ENCODE results near the gene PURB. TPM values are rescaled to one million over a fixed set of nuclear protein-coding genes. Genes with fewer than 3 reads are reported as not detected.
"Not testable (repeated sequence)": the region's sequence is repeated elsewhere in the genome, so short reads cannot be mapped to it uniquely, and the experiment has no call there.

Gene PURB
- total RNA-seq, 2 experiments from 2014 or later, result 27.7 to 29.3 TPM

GRCh38 chr7:44870780-44871179 is 14.6 kb downstream of the PURB start:
- H3K9me3 Mint-ChIP-seq; CTCF ChIA-PET; H3K36me3 Mint-ChIP-seq (ENCODE audit: low read depth); H3K27ac Mint-ChIP-seq; H3K4me1 Mint-ChIP-seq; H3K4me3 Mint-ChIP-seq; POLR2A ChIA-PET; DNase-seq; H3K27me3 Mint-ChIP-seq: not testable (repeated sequence)

GRCh38 chr7:44870336-44870735 is 15.0 kb downstream of the PURB start:
- H3K4me3 Mint-ChIP-seq; H3K36me3 Mint-ChIP-seq (ENCODE audit: low read depth); POLR2A ChIA-PET; H3K27ac Mint-ChIP-seq; H3K9me3 Mint-ChIP-seq; DNase-seq; CTCF ChIA-PET; H3K27me3 Mint-ChIP-seq; H3K4me1 Mint-ChIP-seq: not testable (repeated sequence)

GRCh38 chr7:44867073-44867995 is 18.0 kb downstream of the PURB start:
- Mint-ChIP-seq H3K36me3 (ENCODE audit: low read depth) (no peaks in the 10 kb centered on the region), H3K27me3 (peaks cover 5% of the 10 kb centered on the region), H3K27ac (no peak overlapping the region), H3K4me1 (peaks cover 9% of the 10 kb centered on the region), H3K4me3 (no peak overlapping the region), H3K9me3 (peaks cover 6% of the 10 kb centered on the region)
- peak; percentile 28 for DNase-seq
- POLR2A ChIA-PET, result interaction anchor here (0.8 to 1.8 kb wide), 8 partner anchors 8 to 20 kb away, joined by 3 to 8 read pairs (median 5); partner anchors contain the start of genes H2AZ2 and PURB
- CTCF ChIA-PET, result interaction anchor here (0.8 to 2.8 kb wide), 3 partner anchors 9 to 55 kb away, joined by 3 to 21 read pairs (median 4); no protein-coding TSS in a partner anchor

GRCh38 chr7:44861949-44862348 is 23.4 kb downstream of the PURB start:
- not testable (repeated sequence) for H3K9me3 Mint-ChIP-seq
- ChIA-PET CTCF (interaction anchor here (1.0 to 1.4 kb wide), 3 partner anchors 9 to 13 kb away, joined by 3 to 4 read pairs (median 4); partner anchors contain the start of gene H2AZ2), POLR2A (interaction anchor here (1.3 to 2.1 kb wide), 3 partner anchors 14 to 24 kb away, joined by 3 to 6 read pairs (median 6); partner anchors contain the start of genes H2AZ2 and PURB)

GRCh38 chr7:44858161-44858560 is 27.2 kb downstream of the PURB start:
- Mint-ChIP-seq H3K4me3 (no peak overlapping the region), H3K9me3 (no peaks in the 10 kb centered on the region), H3K27me3 (peaks cover 5% of the 10 kb centered on the region), H3K36me3 (ENCODE audit: low read depth) (no peaks in the 10 kb centered on the region), H3K27ac (no peak overlapping the region), H3K4me1 (peaks cover 19% of the 10 kb centered on the region)
- DNase-seq, result no peak
- CTCF ChIA-PET, result interaction anchor here (0.6 to 15.8 kb wide), 17 partner anchors 10 to 348 kb away, joined by 3 to 160 read pairs (median 8); partner anchors contain the start of genes H2AZ2, PURB and TMED4
- POLR2A ChIA-PET, result interaction anchor here (0.6 to 4.4 kb wide), 5 partner anchors 10 to 62 kb away, joined by 4 to 50 read pairs (median 6); partner anchors contain the start of genes H2AZ2 and PURB

More at GRCh38 chr7:44861949-44862348, 23.4 kb downstream of the PURB start:
- not testable (repeated sequence) for H3K36me3 Mint-ChIP-seq (ENCODE audit: low read depth); H3K4me1 Mint-ChIP-seq; H3K27me3 Mint-ChIP-seq; H3K27ac Mint-ChIP-seq; DNase-seq; H3K4me3 Mint-ChIP-seq

GRCh38 chr7:44854644-44855364 is 30.5 kb downstream of the PURB start:
- H3K36me3 Mint-ChIP-seq (ENCODE audit: low read depth), result peaks cover 4% of the 10 kb centered on the region
- ChIA-PET CTCF (interaction anchor here (2.9 to 15.8 kb wide), 3 partner anchors 27 to 281 kb away, joined by 11 to 160 read pairs (median 56); no protein-coding TSS in a partner anchor), POLR2A (interaction anchor here (0.8 to 2.9 kb wide), 5 partner anchors 8 to 248 kb away, joined by 3 to 21 read pairs (median 4); partner anchors contain the start of genes OGDH and PURB)
- no peak for DNase-seq
- no peak overlapping the region for H3K27ac Mint-ChIP-seq
- H3K4me1 Mint-ChIP-seq, result peaks cover 28% of the 10 kb centered on the region
- H3K27me3 Mint-ChIP-seq, result no peaks in the 10 kb centered on the region
- no peak overlapping the region for H3K4me3 Mint-ChIP-seq
- H3K9me3 Mint-ChIP-seq, result no peaks in the 10 kb centered on the region

GRCh38 chr7:44853391-44853790 is 31.9 kb downstream of the PURB start:
- peaks cover 6% of the 10 kb centered on the region for H3K36me3 Mint-ChIP-seq (ENCODE audit: low read depth)
- POLR2A ChIA-PET, result interaction anchor here (1.6 to 2.9 kb wide), 3 partner anchors 29 to 55 kb away, joined by 4 to 21 read pairs (median 5); partner anchors contain the start of gene PURB
- no peak overlapping the region for H3K27ac Mint-ChIP-seq
- H3K27me3 Mint-ChIP-seq, result no peaks in the 10 kb centered on the region
- H3K9me3 Mint-ChIP-seq, result no peaks in the 10 kb centered on the region
- CTCF ChIA-PET, result interaction anchor here (0.7 to 15.8 kb wide), 5 partner anchors 9 to 69 kb away, joined by 3 to 160 read pairs (median 4); no protein-coding TSS in a partner anchor
- no peak overlapping the region for H3K4me3 Mint-ChIP-seq
- H3K4me1 Mint-ChIP-seq, result peaks cover 36% of the 10 kb centered on the region
- DNase-seq, result peak; percentile 20

- H3K27me3 Mint-ChIP-seq, result no peaks in the 10 kb centered on the region
- H3K4me3 Mint-ChIP-seq, result no peak overlapping the region
- no peaks in the 10 kb centered on the region for H3K9me3 Mint-ChIP-seq
- H3K36me3 Mint-ChIP-seq (ENCODE audit: low read depth), result peaks cover 6% of the 10 kb centered on the region
- no peak overlapping the region for H3K27ac Mint-ChIP-seq
- H3K4me1 Mint-ChIP-seq, result peaks cover 32% of the 10 kb centered on the region
- no peak for DNase-seq
- POLR2A ChIA-PET, result interaction anchor here (1.1 to 1.8 kb wide), 4 partner anchors 30 to 280 kb away, joined by 3 to 6 read pairs (median 4); partner anchors contain the start of genes DDX56 and PURB
- CTCF ChIA-PET, result interaction anchor here (1.0 to 15.8 kb wide), 2 partner anchors 10 to 70 kb away, joined by 3 to 160 read pairs; no protein-coding TSS in a partner anchor
These were observed 32.7 kb downstream of the PURB start for GRCh38 chr7:44852590-44852989.

- Mint-ChIP-seq H3K27me3 (no peaks in the 10 kb centered on the region), H3K9me3 (no peaks in the 10 kb centered on the region), H3K27ac (peak overlapping the region; percentile 97), H3K36me3 (ENCODE audit: low read depth) (peaks cover 9% of the 10 kb centered on the region), H3K4me3 (peak overlapping the region; percentile 96), H3K4me1 (peaks cover 40% of the 10 kb centered on the region)
- CTCF ChIA-PET, result interaction anchor here (0.9 to 15.8 kb wide), 6 partner anchors 8 to 286 kb away, joined by 3 to 160 read pairs (median 18); partner anchors contain the start of genes OGDH and PURB
- POLR2A ChIA-PET, result interaction anchor here (1.1 to 7.0 kb wide), 17 partner anchors 14 to 276 kb away, joined by 4 to 144 read pairs (median 23); partner anchors contain the start of genes DDX56, MYO1G, OGDH and PPIA
- DNase-seq, result no peak
These were observed 35.3 kb downstream of the PURB start for GRCh38 chr7:44849885-44850544.

GRCh38 chr7:44849259-44849884 is 36.0 kb downstream of the PURB start:
- H3K27ac Mint-ChIP-seq, result peak overlapping the region; percentile 97
- H3K4me3 Mint-ChIP-seq, result peak overlapping the region; percentile 96
- ChIA-PET POLR2A (interaction anchor here (1.0 to 7.0 kb wide), 33 partner anchors 8 to 768 kb away, joined by 3 to 144 read pairs (median 16); partner anchors contain the start of genes CCM2, DDX56, MYO1G and NUDCD3), CTCF (interaction anchor here (0.9 to 15.8 kb wide), 10 partner anchors 8 to 287 kb away, joined by 3 to 160 read pairs (median 8); partner anchors contain the start of genes OGDH, PURB and TMED4)
- no peaks in the 10 kb centered on the region for H3K27me3 Mint-ChIP-seq
- peaks cover 10% of the 10 kb centered on the region for H3K36me3 Mint-ChIP-seq (ENCODE audit: low read depth)
- peaks cover 43% of the 10 kb centered on the region for H3K4me1 Mint-ChIP-seq
- H3K9me3 Mint-ChIP-seq, result no peaks in the 10 kb centered on the region
- no peak for DNase-seq

GRCh38 chr7:44847920-44848634 is 37.3 kb downstream of the PURB start, which contains the start of gene H2AZ2:
Gene H2AZ2, minus strand, starts transcription at chr7:44848087. Its CDS starts 116 bp downstream, at chr7:44847971.
- no peaks in the 10 kb centered on the region for H3K27me3 Mint-ChIP-seq
- peaks cover 42% of the 10 kb centered on the region for H3K4me1 Mint-ChIP-seq
- ChIA-PET POLR2A (interaction anchor here (0.6 to 7.0 kb wide), 65 partner anchors 9 to 767 kb away, joined by 3 to 144 read pairs (median 6); partner anchors contain the start of genes CCM2, DDX56, MYO1G and NUDCD3), CTCF (interaction anchor here (0.6 to 15.8 kb wide), 18 partner anchors 10 to 371 kb away, joined by 3 to 160 read pairs (median 4); partner anchors contain the start of genes OGDH, PURB, TBRG4 and TMED4)
- H3K36me3 Mint-ChIP-seq (ENCODE audit: low read depth), result peaks cover 19% of the 10 kb centered on the region
- H3K4me3 Mint-ChIP-seq, result peak within 1 kb of the TSS; percentile 96
- H3K27ac Mint-ChIP-seq, result peak within 1 kb of the TSS; percentile 99
- peak; percentile 100 for DNase-seq
- H3K9me3 Mint-ChIP-seq, result no peaks in the 10 kb centered on the region
